Liver (tissue), 3 donors: ENCODE measurements around the gene FAM72C.
"Not testable (repeated sequence)": the region's sequence is repeated elsewhere in the genome, so short reads cannot be mapped to it uniquely, and the experiment has no call there.

Experiments used
- ATF3 ChIP-seq: IDR thresholded peaks from 2 replicates; pipeline ENCODE4 v1.6.1; 2016; ENCODE audit warnings: antibody characterized with exemption
- CTCF ChIP-seq: fragments of 150-350 bp; IDR thresholded peaks from 2 replicates; pipeline ENCODE4 v1.5.1; 2017; ENCODE audit warnings: improper control_type of control experiment, low read depth, low read length; ENCODE audit not compliant: missing input control
- EGR1 ChIP-seq, 2 donors: IDR thresholded peaks; 2 replicates each; pipeline ENCODE4 v1.6.1; 2016 to 2018; ENCODE audit warnings: antibody characterized with exemption in 2 of 2, low read depth in 2 of 2
- GABPA ChIP-seq, 2 donors: IDR thresholded peaks in 1 of 2; conservative IDR thresholded peaks in 1 of 2; 2 replicates each; pipeline ENCODE4 v1.6.1; 2016; ENCODE audit warnings: antibody characterized with exemption in 2 of 2, mild to moderate bottlenecking in 1 of 2, moderate library complexity in 1 of 2
- HNF4G ChIP-seq: IDR thresholded peaks from 2 replicates; pipeline ENCODE4 v1.6.1; 2016; ENCODE audit warnings: antibody characterized with exemption
- MAX ChIP-seq: IDR thresholded peaks from 2 replicates; pipeline ENCODE4 v1.6.1; 2016; ENCODE audit warnings: antibody characterized with exemption
- REST ChIP-seq: IDR thresholded peaks from 2 replicates; pipeline ENCODE4 v1.6.1; 2016; ENCODE audit warnings: antibody characterized with exemption, mild to moderate bottlenecking
- SP1 ChIP-seq: IDR thresholded peaks from 2 replicates; pipeline ENCODE4 v1.6.1; 2018; ENCODE audit warnings: antibody characterized with exemption, mild to moderate bottlenecking
- TAF1 ChIP-seq: conservative IDR thresholded peaks from 2 replicates; pipeline ENCODE4 v1.6.1; 2016; ENCODE audit warnings: antibody characterized with exemption, mild to moderate bottlenecking
- YY1 ChIP-seq: IDR thresholded peaks from 2 replicates; pipeline ENCODE4 v1.6.1; 2016; ENCODE audit warnings: antibody characterized with exemption, mild to moderate bottlenecking
- ZBTB33 ChIP-seq: IDR thresholded peaks from 2 replicates; pipeline ENCODE4 v1.6.1; 2016; ENCODE audit warnings: antibody characterized with exemption
- donor health status: healthy.
- donor health status: healthy.

- TF ChIP-seq GABPA (IDR thresholded peaks at IDR 0.05 in 1 of 2, conservative IDR thresholded peaks at IDR 0.05 in 1 of 2); CTCF; EGR1 (IDR thresholded peaks at IDR 0.05; ENCODE audit: low read depth in 2 of 2); MAX; YY1; REST; TAF1; HNF4G; SP1; ATF3; ZBTB33: not testable (repeated sequence)
Observed at GRCh38 chr1:143938922-143939321, 32.9 kb downstream of the FAM72C start.
